ENCODE measurements around the gene PAX8. TPM values are rescaled to one million over a fixed set of nuclear protein-coding genes. Genes with fewer than 3 reads are reported as not detected.

Gene PAX8
- total RNA-seq, 6 experiments from 2014 or later = 0.33 to 6.7 (median 5.1) TPM

DNA sequence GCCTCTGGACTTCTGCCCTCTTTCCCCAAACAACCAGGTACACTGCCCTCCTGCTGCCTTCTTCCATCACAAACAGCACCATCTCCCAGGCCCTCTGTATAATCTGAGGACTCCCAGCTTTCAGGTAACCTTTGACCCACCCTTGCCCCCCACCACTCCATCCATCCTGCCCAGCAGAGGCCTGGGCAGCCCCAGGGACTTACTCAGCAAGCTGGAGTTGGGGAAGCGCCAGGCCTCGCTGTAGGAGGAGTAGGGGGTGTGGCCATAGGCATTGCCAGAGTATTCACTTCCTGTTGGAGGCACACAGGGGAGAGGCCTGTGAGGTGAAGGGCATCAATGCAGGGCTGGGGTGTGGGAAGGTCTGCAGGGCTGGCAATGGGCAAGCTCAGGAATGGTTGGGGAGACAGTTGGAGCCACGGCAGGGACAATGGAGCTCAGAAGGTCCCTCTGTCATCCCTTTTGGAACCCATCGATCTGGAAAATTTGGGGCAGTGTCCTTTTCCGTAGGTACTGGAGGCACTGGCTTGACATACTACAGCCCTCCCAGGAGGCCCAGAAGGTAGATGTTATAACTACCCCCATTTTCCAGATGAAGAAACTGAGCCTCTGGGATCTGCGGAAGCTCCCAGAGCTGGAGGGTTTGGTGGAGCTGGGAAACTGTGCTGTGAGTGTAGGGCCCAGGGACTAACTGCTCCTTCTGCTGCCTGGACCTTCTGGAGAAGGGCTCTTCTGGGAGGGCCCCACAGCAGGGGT, 58.7 kb downstream of the PAX8 start:
- Mint-ChIP-seq H3K27me3 (ENCODE audit: insufficient read depth) (peaks cover 3% of the 10 kb centered on the region), H3K9me3 (no peaks in the 10 kb centered on the region), H3K27ac (peak overlapping the region; percentile 28; the same call in 1 of the 2 replicates), H3K36me3 (ENCODE audit: low read depth) (no peaks in the 10 kb centered on the region), H3K4me3 (no peak overlapping the region), H3K4me1 (ENCODE audit: low read depth) (peaks cover 27% of the 10 kb centered on the region)
- no peak for DNase-seq
- TF ChIP-seq, protein P1, sequence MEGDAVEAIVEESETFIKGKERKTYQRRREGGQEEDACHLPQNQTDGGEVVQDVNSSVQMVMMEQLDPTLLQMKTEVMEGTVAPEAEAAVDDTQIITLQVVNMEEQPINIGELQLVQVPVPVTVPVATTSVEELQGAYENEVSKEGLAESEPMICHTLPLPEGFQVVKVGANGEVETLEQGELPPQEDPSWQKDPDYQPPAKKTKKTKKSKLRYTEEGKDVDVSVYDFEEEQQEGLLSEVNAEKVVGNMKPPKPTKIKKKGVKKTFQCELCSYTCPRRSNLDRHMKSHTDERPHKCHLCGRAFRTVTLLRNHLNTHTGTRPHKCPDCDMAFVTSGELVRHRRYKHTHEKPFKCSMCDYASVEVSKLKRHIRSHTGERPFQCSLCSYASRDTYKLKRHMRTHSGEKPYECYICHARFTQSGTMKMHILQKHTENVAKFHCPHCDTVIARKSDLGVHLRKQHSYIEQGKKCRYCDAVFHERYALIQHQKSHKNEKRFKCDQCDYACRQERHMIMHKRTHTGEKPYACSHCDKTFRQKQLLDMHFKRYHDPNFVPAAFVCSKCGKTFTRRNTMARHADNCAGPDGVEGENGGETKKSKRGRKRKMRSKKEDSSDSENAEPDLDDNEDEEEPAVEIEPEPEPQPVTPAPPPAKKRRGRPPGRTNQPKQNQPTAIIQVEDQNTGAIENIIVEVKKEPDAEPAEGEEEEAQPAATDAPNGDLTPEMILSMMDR (IDR thresholded peaks at IDR 0.05) = no peak

DNA sequence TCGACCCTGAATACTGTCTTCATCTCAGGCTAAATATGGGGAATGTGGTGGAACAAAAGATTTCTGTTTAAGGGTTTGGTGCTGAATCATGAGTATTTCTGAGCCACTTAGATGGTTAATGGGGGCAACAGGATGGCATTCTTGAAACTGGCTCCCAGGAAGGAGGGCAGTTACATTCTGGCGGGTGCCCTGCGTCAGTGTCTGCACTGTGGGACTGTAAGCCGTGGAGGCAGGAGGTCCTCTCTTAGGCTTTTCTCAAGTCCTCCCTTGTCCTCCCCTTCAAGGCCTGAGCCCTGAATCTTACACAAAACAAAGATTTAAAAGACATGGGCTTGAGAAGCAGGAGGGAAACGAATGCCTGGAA, 59.2 kb downstream of the PAX8 start:
- H3K36me3 Mint-ChIP-seq (ENCODE audit: low read depth) = no peaks in the 10 kb centered on the region
- TF ChIP-seq, protein P1 (IDR thresholded peaks at IDR 0.05) = no peak
- DNase-seq = no peak
- peaks cover 3% of the 10 kb centered on the region for H3K27me3 Mint-ChIP-seq (ENCODE audit: insufficient read depth)
- no peak overlapping the region; the same call in 1 of the 2 replicates for H3K27ac Mint-ChIP-seq
- no peaks in the 10 kb centered on the region for H3K9me3 Mint-ChIP-seq
- H3K4me1 Mint-ChIP-seq (ENCODE audit: low read depth) = peaks cover 27% of the 10 kb centered on the region
- no peak overlapping the region for H3K4me3 Mint-ChIP-seq

DNA sequence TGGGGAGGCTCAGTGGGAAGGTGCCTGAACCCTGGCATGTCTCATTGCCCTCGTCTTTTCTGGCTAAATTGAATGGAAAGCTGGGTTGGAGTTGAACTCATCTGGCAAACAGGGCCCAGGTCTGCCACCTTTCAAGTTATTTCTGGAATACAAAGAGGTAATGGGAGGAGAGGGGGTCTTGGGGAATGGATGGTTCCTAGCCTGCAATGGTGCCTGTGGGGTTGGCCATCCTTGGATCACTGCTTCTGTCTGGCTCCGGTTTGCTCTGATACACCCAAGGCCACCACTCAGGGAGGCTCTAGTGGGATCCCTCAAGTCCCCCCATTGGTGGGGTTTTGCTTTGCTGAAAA, 59.7 kb downstream of the PAX8 start:
- no peaks in the 10 kb centered on the region for H3K9me3 Mint-ChIP-seq
- H3K27ac Mint-ChIP-seq = no peak overlapping the region
- no peak for DNase-seq
- H3K36me3 Mint-ChIP-seq (ENCODE audit: low read depth) = no peaks in the 10 kb centered on the region
- H3K27me3 Mint-ChIP-seq (ENCODE audit: insufficient read depth) = peaks cover 2% of the 10 kb centered on the region; the same call in 1 of the 2 replicates
- TF ChIP-seq, protein P1 (IDR thresholded peaks at IDR 0.05) = no peak
- H3K4me3 Mint-ChIP-seq = no peak overlapping the region
- peaks cover 27% of the 10 kb centered on the region for H3K4me1 Mint-ChIP-seq (ENCODE audit: low read depth)

DNA sequence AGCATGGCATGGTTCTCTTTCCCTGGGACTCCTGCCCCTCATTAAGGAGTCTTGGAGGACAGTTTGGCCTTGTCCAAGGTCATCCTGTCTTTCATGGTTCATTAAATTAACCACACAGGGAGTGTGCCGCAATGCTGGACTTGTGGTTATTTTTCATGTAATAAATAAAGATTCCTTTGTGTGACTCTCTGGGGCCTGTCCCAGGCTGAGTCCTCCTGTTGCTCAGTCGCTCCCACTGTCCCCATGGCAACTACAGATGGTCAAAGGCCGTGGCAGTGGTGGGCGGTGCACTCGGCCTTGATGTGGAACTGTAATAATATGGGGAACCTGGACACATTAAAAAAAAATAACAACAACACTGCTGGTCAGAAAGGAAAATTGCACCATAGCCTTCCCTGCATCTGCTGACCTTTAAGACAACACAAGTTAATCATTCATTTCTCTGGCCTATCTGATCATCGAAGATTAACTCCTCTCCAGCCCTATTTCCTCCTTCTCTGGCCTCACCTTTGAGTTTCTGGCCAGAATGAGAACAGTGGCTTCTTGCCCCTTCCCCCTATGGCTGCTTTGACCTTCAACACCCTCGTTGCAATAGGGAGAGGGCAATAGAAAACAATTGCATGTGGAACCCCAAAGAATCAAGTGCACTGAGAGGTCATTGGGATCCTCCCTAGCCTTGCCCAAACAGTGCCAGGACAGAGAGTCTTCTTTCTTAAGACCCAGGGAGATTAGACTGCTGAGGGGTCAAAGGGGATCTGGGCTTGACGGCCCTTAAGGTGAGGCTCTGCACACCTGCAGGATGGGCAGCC, 60.2 kb downstream of the PAX8 start:
- Mint-ChIP-seq H3K36me3 (ENCODE audit: low read depth) (no peaks in the 10 kb centered on the region), H3K27ac (peak overlapping the region; percentile 45), H3K4me1 (ENCODE audit: low read depth) (peaks cover 27% of the 10 kb centered on the region), H3K27me3 (ENCODE audit: insufficient read depth) (peaks cover 2% of the 10 kb centered on the region; the same call in 1 of the 2 replicates), H3K9me3 (no peaks in the 10 kb centered on the region), H3K4me3 (no peak overlapping the region)
- peak; percentile 59 for DNase-seq
- TF ChIP-seq, protein P1 (IDR thresholded peaks at IDR 0.05) = no peak; the same call in 1 of the 2 replicates

DNA sequence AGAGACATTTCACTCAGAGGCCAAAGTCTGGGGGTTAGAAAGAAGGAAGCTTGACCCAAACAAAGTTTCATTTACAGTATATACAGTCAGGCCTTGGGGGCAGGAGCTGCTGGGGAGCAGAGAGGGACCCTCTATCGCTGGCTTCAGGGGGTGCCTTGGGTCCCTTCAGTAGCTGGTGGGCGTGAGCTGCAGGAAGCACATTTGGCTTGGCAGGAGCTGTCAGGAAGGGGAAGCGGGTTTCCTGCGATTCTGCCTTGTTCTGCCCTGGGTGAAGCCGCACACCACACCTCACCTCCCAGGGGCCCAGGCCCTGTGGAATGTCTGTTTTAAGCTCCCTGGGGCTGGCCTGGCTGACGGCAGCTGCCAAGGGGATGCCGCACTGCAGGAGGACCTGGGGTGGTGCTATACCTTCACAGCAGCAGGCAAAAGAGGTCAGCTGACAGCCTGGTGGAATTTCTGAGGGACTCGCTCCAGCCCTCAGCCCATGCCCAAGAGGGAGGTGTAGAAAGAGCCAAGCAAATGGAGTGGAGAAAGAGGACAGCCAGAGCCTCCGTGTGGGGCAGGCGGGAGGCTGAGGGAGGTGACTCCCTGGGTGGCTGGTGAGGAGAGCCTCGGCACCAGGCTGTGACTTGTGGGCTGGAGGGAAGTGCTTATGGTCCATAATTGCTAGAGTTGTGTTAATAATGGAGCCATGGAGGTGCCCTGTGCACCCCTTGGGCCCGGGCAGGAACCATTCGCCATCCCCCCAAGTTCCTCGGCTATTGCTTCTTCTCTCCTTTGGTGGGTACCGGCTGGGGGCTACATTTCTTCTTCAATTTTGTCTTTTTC, 61.1 kb downstream of the PAX8 start:
- TF ChIP-seq, protein P1 (IDR thresholded peaks at IDR 0.05) = no peak
- Mint-ChIP-seq H3K27me3 (ENCODE audit: insufficient read depth) (peaks cover 2% of the 10 kb centered on the region; the same call in 1 of the 2 replicates), H3K4me3 (no peak overlapping the region), H3K36me3 (ENCODE audit: low read depth) (no peaks in the 10 kb centered on the region), H3K27ac (peak overlapping the region; percentile 45), H3K9me3 (no peaks in the 10 kb centered on the region), H3K4me1 (ENCODE audit: low read depth) (peaks cover 27% of the 10 kb centered on the region)
- no peak for DNase-seq

Measured in HFFc6 (cell line).